ENCODE data around the gene DMD. TPM values are rescaled to one million over a fixed set of nuclear protein-coding genes. Genes with fewer than 3 reads are reported as not detected.

Gene DMD
- total and polyA plus RNA-seq, 2 of the 8 experiments (the other 6 are each of a cell fraction or from before 2014, with no cell fraction given), result 4.8 to 7.4 TPM

DNA sequence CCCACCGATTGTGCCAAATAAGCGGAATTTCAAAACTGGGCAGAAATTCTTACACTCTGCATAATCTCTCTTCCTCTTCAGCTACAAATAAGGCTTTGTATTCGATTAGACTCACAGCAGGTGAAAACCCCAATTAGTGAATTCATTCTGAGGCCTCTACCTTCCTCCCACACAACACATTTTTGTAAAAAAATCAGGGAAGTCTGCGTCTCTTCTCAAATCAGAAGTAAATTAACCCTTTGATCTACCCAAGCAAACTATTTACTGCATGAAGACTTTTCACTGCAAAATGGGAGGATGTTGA is 1938.9 kb downstream of the DMD start:
- no peaks in the 10 kb centered on the region for H3K79me2 ChIP-seq (ENCODE audit: control insufficient read depth in 1 of 2, insufficient read depth in 2 of 2, low read length in 2 of 2)
- no peak overlapping the region for H3K4ac ChIP-seq (replicated peaks; ENCODE audit: insufficient read length, low read depth, low read length)
- no peak for FAIRE-seq

More for the DNA sequence above, 1938.9 kb downstream of the DMD start:
- Histone ChIP-seq H4K91ac (replicated peaks; ENCODE audit: insufficient read length, low read length) (no peak overlapping the region), H3K56ac (replicated peaks; ENCODE audit: insufficient read length, low read depth, low read length) (no peak overlapping the region), H4K5ac (ENCODE audit: insufficient read length, low read depth, low read length) (no peak overlapping the region), H3K9ac (replicated peaks in 1 of 4; ENCODE audit: extremely low read depth in 1 of 4, low read depth in 3 of 4, low read length in 3 of 4) (no peak overlapping the region), H3K27ac (ENCODE audit: low read depth, low read length) (no peak overlapping the region), H3K18ac (ENCODE audit: extremely low read depth, low read length) (no peak overlapping the region), H2BK12ac (ENCODE audit: low read depth, low read length) (no peak overlapping the region), H2AFZ (ENCODE audit: low read length) (no peak overlapping the region), H3K23me2 (ENCODE audit: low read depth, low read length) (no peaks in the 10 kb centered on the region), H3K4me2 (ENCODE audit: insufficient read depth in 1 of 2, low read depth in 2 of 2, low read length in 2 of 2) (no peak overlapping the region), H3K27me3 (replicated peaks in 1 of 4; ENCODE audit: control insufficient read depth in 3 of 4, extremely low read depth in 1 of 4, insufficient read depth in 3 of 4, low read length in 3 of 4) (no peaks in the 10 kb centered on the region), H2BK120ac (replicated peaks; ENCODE audit: low read depth, low read length) (no peak overlapping the region), H3K79me1 (ENCODE audit: low read depth, low read length) (no peaks in the 10 kb centered on the region), H2BK15ac (ENCODE audit: low read length) (no peak overlapping the region), H3K36me3 (ENCODE audit: control insufficient read depth in 2 of 4, insufficient read depth in 4 of 4, low read length in 3 of 4) (no peaks in the 10 kb centered on the region), H2BK5ac (ENCODE audit: low read depth, low read length) (no peak overlapping the region), H4K20me1 (replicated peaks in 1 of 2; ENCODE audit: control insufficient read depth in 1 of 2, insufficient read depth in 2 of 2, low read length in 2 of 2) (no peaks in the 10 kb centered on the region), H3K4me3 (ENCODE audit: extremely low read depth in 1 of 4, insufficient read depth in 2 of 4, low read depth in 3 of 4, low read length in 4 of 4) (no peak overlapping the region), H2AK5ac (ENCODE audit: low read depth, low read length) (no peak overlapping the region), H3K23ac (ENCODE audit: insufficient read length) (no peak overlapping the region), H3K14ac (ENCODE audit: insufficient read length) (no peak overlapping the region), H3K4me1 (replicated peaks in 1 of 4; ENCODE audit: control insufficient read depth in 3 of 4, insufficient read depth in 4 of 4, low read length in 3 of 4) (peaks cover 0 to 3% (median 0%) of the 10 kb centered on the region in 4 experiments; a peak in 3 of 7 replicates), H4K8ac (ENCODE audit: extremely low read depth, insufficient read depth, low read length) (no peak overlapping the region), H2BK20ac (ENCODE audit: low read length) (no peak overlapping the region), H3K9me3 (ENCODE audit: insufficient read depth in 2 of 2, low read depth in 1 of 2, low read length in 1 of 2) (no peaks in the 10 kb centered on the region)
- CTCF ChIA-PET (ENCODE audit: partially characterized antibody), result interaction anchor here (1.1 kb wide), 1 partner anchor 59 kb away, joined by 4 read pairs; no protein-coding TSS in a partner anchor
- no peak for DNase-seq (ENCODE audit: low read depth in 1 of 2, low spot score in 2 of 2)
- WGBS, 2 experiments (ENCODE audit: extremely low coverage in 1 of 2, insufficient coverage in 1 of 2, insufficient read length in 1 of 2, insufficient replicate concordance in 2 of 2, low coverage in 1 of 2, low lambda C conversion rate in 2 of 2, missing lambda C conversion rate in 1 of 2), result 81% methylated on average over 3 of the region's 4 CpGs; no CpG with 5 or more reads in 1 of the 2 experiments
- TF ChIP-seq POLR2A (IDR thresholded peaks at IDR 0.05; ENCODE audit: control extremely low read depth in 1 of 2, low read depth in 2 of 2, low read length in 2 of 2) (no peak), ATF2 (IDR thresholded peaks at IDR 0.05; ENCODE audit: low read length) (no peak), BCL11A (IDR thresholded peaks at IDR 0.05; ENCODE audit: low read depth in 2 of 2, low read length in 2 of 2) (no peak), NANOG (IDR thresholded peaks at IDR 0.05; ENCODE audit: insufficient read depth, low read depth, low read length, poor library complexity, severe bottlenecking) (no peak), EZH2 (IDR thresholded peaks at IDR 0.05; ENCODE audit: low read depth, low read length, severe bottlenecking) (no peak), TAF7 (optimal IDR thresholded peaks at IDR 0.05; ENCODE audit: borderline replicate concordance, low read depth, low read length) (no peak), RBBP5 (IDR thresholded peaks at IDR 0.05; ENCODE audit: borderline replicate concordance, low read depth, low read length) (no peak), BACH1 (IDR thresholded peaks at IDR 0.05; ENCODE audit: low read length) (no peak), GTF2F1 (IDR thresholded peaks at IDR 0.05; ENCODE audit: borderline replicate concordance, low read depth, low read length) (no peak), JUND (IDR thresholded peaks at IDR 0.05; ENCODE audit: low read length) (no peak)
- POLR2A ChIA-PET (ENCODE audit: partially characterized antibody), result no interaction called here

Data from H1 (cell line).